GM19397 (cell line): ENCODE data around the gene CAPN9.

Source experiments
- ATAC-seq: cut with Tn5 transposase; IDR thresholded peaks from one replicate; pipeline ENCODE4 v1.9.1; 2021; ENCODE audit warnings: mild to moderate bottlenecking, moderate library complexity; ENCODE audit not compliant: unreplicated experiment

CAPN9 gene

DNA sequence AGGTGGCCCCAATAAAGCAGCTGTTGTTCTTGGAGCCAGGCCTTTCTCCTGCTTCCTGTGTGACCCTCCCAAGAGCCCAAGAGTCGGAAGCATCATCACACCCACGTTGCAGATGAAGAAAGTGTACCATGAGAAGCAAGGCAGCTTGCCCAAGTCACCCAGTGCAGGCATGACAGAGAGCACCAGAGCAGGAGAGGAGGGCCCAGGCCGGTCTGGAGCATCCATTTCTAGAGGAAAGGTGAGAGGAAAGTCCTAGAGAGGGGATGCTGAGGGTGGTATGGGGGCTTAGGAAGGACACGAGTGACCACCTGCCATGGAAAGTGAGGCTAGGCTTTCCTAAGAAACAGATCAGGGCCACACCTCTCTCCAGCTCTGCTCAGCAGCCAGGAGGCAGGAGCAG is 74.2 kb downstream of the CAPN9 start:
- ATAC-seq = no peak

GRCh38 chr1:230822092-230822581 is 74.9 kb downstream of the CAPN9 start:
- no peak for ATAC-seq

DNA sequence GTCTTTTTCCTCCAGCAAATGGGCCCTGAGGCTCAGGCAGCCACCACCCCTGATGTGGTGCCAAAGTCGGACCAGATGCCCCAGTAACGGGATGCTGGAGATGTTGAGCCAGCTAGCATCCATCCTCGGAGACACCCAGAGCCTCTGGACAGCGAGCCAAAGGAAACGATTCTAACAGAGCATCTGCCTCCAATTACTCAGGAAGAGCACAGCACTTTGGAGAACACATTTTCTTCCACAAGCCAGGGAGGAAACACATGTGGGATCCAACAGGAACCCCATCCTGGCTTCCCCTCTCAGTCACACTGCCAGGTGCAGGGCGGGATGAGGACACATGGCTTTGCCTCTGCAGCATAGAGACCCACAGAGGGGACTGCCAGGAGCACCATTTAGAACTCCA is 76.2 kb downstream of the CAPN9 start:
- no peak for ATAC-seq

GRCh38 chr1:230823931-230824381 is 76.8 kb downstream of the CAPN9 start:
- no peak for ATAC-seq

DNA sequence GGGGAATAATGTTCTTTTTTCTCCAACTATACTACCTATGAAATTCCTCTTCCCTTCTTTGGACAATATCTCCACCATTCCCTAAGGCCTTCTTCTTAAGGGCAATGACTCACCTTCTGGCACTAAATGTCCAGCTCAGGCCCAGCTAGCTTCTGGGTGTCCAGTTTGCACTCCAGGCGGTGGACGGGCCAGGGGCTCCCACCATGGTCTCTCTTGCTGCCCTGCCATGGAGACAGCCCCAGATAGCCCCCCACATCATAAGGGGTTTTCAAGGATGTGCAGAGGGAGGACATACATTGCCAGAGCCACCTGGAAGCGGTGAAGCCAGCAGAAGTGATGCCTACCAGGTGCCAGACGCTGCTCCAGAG is 77.3 kb downstream of the CAPN9 start:
- ATAC-seq = no peak

- no peak for ATAC-seq
Measured at GRCh38 chr1:230824919-230825721, 77.9 kb downstream of the CAPN9 start.

DNA sequence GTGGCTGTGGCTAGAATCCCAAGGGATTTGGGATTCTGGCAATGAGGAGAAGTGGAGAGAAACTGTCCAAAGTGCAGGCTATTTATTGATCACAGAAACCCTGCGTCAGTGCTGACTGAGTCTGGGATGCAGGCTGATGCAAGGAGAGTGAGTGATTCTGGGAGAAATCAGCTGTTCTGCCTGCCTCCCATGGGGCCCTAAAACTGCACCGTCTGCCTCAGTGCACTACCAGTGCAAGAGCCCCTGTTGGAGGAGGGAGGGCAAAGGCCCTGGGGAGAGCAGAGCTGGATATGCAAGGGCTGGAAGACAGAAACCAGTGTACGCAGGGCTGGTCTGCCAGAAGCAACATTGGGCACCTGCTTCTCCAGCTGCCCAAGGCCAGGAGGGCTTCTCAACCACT is 78.6 kb downstream of the CAPN9 start:
- no peak for ATAC-seq

DNA sequence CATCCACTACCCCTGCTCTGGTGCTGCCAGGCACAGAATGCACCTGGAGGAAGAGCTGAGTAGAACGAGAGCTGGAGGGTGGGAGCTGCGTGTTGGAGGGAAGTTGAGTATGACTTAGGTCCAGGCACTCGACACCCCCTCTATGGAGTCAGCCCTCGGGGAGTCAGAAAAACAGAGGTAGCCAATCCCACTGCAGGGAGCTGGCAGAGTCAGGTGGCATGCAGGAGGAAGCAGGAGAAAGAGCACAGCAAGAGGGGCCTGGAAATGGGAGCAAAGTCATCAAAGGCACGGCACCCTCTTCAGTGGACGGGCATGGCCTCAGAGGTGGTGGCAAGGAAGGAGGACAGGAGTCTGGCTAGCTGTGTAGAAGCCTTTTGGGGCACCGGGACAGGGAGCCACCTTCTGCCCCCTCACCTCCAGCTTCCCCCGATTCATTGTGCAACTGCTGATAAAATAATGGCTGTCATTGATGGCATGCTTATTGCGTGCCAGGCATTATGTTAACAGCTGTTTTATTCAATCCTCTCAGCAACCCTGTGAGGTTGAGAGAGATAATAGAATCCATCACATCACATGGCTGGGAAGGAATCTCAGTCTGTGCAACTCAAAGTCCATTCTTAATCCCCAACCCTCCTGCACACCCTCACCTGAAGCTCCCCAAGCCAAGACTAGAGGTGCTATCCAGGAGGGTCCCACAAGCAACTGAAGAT is 79.1 kb downstream of the CAPN9 start:
- no peak for ATAC-seq

DNA sequence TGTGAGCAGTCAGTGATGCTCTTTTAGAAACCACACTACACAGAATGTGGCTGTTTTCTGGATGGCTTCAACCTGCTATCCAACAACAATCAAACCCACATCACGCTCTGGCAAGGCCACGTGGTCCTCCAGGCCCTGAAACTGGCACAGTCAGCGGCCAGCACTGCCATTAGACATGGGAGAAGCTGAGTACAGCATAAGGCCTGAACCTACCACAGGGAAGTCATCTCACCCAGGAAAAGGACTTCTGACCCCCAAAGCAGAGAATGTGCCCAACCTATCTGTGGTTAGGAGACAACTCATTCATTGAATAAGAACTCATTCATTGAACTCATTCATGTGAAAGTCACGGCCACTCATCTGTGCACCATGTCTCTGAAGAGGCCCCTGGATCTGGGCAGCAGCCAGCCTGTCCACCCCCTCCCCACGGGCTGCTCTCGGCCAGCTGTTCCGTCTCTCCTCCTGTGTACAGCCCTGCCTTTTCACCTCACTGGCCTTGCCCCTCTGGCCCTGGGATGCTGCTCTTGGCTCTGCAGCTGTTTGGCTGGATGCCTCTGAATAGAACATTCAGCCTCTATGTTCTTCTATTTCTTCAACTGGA is 80.0 kb downstream of the CAPN9 start:
- no peak for ATAC-seq

- no peak for ATAC-seq
Measured at GRCh38 chr1:230827801-230828200, 80.6 kb downstream of the CAPN9 start.

DNA sequence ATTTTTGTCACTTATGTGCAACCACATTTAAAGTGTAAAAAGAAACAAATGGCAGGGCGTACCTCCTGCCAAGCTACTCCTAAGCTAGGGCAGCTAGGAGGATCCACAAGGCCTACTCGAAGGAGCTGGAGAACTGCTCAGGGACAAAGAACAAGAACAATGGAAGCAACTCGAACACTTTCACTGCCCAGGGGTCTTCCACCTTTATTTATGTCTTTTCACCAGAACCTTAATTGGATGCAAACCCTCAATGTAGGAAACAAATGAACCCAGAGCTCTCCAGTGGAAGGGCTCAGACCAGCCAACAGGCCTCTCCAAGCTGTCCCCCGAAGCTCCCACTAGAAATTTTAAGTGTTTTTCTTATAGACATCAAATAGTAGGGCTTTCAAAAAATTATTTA is 81.2 kb downstream of the CAPN9 start:
- no peak for ATAC-seq

GRCh38 chr1:230831771-230832170 is 84.6 kb downstream of the CAPN9 start:
- no peak for ATAC-seq

DNA sequence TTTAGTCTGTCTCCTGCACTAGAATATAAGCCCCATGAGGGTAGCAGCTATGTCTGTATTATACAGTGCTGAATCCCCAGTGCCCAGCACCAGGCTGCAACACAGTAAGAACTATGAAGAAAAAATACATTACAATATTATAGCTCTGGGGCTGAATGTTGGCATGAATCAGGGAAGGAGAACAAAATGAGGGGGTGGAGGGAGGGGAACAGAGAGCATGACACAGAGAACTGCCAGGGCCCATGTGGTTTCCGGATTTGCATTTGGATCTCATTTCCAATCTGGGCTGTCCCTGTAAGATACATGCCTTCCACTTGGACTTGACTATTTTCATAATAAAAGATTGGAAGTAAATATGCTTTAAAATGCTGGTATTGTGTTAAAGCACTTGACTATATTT is 85.3 kb downstream of the CAPN9 start:
- ATAC-seq = no peak

DNA sequence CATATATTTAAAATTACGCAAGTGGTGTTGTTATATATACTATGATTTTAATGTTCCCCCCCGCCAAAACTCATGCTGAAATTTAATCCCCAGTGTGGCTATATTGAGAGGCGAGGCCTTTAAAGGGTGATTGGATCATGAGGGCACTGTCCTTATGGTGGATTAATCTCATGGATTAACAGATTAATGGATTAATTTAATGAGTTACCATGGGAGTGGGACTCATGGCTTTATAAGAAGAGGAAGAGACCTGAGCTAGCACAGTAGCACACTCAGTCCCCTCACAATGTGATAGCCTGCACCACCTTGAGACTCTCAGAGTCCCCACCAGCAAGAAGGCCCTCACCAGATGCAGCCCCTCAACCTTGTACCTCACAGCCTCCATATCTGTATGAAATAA is 86.3 kb downstream of the CAPN9 start:
- ATAC-seq = no peak

DNA sequence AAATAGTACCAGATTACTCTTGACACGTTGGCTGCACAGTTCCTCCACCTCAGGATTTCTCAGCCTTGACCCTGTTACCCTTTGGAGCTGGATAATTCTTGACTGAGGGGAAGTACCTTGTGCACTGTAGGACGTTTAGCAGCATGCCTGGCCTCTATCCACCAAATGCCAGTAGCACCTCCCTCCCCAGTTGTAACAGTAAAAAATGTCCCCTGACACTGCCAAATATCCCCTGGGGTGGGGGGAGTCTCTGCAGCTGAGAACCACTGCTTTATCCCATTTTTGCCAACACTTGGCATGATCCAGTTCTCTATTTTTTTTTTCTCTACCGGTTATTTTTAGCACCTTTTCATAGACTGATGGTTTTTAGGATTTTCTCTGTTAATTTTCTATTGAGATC is 87.1 kb downstream of the CAPN9 start:
- no peak for ATAC-seq

DNA sequence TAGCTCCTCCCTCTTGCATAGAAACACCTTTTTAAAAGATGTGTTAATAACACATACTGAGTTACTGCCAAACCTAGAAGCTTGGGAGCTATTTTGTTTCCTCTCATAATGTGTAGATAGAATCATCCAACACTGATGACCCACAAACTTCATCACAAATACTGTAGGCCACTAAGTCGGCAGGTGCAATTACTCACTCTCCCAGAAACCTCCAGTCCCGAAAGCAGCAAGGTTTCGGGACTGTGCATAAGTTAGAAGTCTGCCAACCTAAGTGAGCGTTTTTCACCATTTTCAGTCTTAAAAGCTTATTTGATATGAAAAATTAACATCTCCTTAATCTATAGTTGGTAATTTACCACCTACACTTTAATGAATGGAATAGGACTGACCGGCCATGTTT is 89.2 kb downstream of the CAPN9 start:
- ATAC-seq = no peak

GRCh38 chr1:230836793-230837192 is 89.6 kb downstream of the CAPN9 start:
- no peak for ATAC-seq

DNA sequence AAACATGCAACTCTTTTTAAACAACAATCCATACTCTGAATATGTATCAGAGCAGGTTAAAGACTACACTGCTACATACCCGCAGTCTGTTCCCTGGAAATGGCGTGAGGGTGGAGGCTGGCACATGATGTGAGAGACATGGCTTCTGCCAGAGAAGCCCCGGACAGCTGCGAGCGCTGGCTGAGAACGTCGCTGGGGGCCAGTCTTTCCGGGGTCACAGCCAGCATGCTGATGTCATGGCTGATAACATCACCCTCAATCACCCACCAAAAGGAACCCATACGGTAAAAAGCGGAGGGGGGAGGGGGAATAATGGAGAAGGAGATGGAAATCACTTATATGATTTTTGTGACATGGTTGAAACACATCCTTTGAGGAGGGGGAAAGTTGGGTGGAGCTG is 92.0 kb downstream of the CAPN9 start:
- ATAC-seq = no peak

DNA sequence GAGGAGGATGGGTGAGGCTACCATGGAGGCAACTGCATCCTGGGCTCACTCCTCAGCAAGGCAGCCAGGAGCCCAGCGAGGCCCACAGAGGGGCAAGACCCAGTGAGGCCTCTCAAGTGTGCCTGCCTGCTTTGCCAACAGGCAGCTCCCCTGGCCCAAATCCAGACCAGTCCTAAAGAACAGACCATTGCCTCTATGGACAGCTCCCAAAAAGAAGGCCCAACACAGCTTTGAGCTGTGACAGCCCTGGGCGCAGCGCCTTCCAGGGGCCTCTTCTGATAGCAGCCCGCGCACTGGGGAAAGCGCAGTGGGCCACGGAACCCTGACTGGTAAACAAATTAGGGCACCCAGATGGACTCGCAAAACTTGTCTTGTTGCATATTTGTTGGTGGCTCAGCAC is 95.6 kb downstream of the CAPN9 start:
- no peak for ATAC-seq

- no peak for ATAC-seq
Measured at GRCh38 chr1:230843503-230844309, 96.5 kb downstream of the CAPN9 start.

DNA sequence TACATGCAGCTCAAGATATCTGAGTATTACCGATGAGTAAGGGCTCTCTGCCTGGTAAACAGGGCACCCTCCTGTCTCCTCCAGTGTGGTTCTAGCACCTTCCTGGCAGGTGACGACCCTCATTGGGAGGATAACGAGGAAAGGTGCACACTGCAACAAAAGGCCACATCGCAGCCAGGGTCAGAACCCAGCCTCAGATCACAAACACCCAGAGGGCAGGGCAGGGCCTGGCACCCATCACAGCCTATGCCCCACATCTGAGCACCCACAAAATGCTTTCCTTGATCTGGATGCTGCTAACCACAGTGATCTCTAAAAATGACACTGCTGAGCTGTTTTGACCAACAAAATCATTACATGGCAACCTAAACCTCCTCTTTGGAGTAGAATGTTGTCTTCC is 97.4 kb downstream of the CAPN9 start:
- no peak for ATAC-seq
